ENCODE data around the gene NXF1.

The NXF1 gene

DNA sequence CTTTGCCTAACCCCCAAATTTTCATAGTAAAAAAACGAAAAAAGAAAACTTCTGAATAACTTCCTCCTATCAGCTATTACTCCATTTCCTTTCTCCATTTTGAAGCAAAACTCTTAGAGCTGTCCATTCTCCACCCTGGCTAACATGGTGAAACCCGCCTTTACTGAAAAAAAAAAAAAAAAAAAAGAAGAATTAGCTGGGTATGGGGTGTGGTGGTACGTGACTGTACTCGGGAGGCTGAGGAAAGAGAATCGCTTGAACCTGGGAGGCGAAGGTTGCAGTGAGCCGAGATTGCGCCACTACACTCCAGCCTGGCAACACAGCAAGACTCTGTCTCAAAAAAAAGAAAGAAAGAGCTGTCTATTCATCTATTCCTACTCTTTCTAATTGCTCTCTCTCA is 11.3 kb upstream of the NXF1 start:
- Mint-ChIP-seq H3K27ac (no peak overlapping the region), H3K4me1 (peaks cover 2% of the 10 kb centered on the region), H3K36me3 (peaks cover 19% of the 10 kb centered on the region), H3K4me3 (no peak overlapping the region), H3K27me3 (no peaks in the 10 kb centered on the region), H3K9me3 (no peaks in the 10 kb centered on the region)
- DNase-seq: no peak
- CTCF ChIA-PET: interaction anchor here (1.4 kb wide), 1 partner anchor 30 kb away, joined by 3 read pairs; no protein-coding TSS in a partner anchor

DNA sequence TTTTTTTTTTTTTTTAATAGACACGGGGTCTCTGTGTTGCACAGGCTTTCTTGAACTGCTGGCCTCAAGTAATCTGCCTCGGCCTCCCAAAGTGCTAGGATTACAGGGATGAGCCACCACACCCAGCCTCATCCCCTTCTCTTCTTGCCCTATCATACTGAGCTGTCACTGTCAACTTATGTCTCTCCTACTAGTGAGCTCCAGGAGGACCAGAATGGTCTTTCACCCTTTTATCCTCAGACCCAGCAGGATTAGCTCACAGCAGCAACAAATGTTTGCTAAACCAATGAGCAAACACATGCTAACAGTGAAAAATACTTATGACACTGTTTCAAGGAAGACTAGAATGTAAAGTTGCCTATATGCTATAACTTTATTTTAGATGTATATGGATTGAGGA is 6.4 kb upstream of the NXF1 start:
- peaks cover 10% of the 10 kb centered on the region for H3K36me3 Mint-ChIP-seq
- no peak for DNase-seq
- no peaks in the 10 kb centered on the region for H3K27me3 Mint-ChIP-seq
- H3K4me3 Mint-ChIP-seq: no peak overlapping the region
- H3K27ac Mint-ChIP-seq: no peak overlapping the region
- H3K4me1 Mint-ChIP-seq: peaks cover 1% of the 10 kb centered on the region
- CTCF ChIA-PET: interaction anchor here (0.7 to 1.1 kb wide), 2 partner anchors 24 to 387 kb away, joined by 3 read pairs; partner anchors contain the start of gene TMEM179B
- no peaks in the 10 kb centered on the region for H3K9me3 Mint-ChIP-seq

DNA sequence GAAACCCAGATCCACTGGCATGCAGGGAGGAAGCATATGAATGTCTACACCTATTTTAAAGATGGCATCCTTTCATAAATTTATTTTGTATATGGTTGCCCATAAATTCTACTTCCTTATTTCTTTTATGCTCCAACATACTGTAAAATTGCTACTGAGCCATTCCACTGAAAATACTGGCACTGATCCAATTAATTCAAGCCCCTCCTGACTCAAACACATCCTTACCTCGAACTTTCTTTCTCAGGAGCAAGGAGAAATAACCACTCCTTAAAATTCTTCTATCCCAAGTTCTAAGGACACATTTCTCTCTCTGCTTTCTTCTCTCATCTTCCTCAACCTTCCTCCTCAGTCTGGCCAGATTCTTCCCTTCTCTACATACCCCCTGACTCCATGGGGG is 5.5 kb upstream of the NXF1 start:
- H3K36me3 Mint-ChIP-seq: peaks cover 4% of the 10 kb centered on the region
- no peak for DNase-seq
- peaks cover 10% of the 10 kb centered on the region for H3K4me1 Mint-ChIP-seq
- no peaks in the 10 kb centered on the region for H3K9me3 Mint-ChIP-seq
- CTCF ChIA-PET: no interaction called here
- no peak overlapping the region for H3K4me3 Mint-ChIP-seq
- H3K27me3 Mint-ChIP-seq: no peaks in the 10 kb centered on the region
- no peak overlapping the region for H3K27ac Mint-ChIP-seq

DNA sequence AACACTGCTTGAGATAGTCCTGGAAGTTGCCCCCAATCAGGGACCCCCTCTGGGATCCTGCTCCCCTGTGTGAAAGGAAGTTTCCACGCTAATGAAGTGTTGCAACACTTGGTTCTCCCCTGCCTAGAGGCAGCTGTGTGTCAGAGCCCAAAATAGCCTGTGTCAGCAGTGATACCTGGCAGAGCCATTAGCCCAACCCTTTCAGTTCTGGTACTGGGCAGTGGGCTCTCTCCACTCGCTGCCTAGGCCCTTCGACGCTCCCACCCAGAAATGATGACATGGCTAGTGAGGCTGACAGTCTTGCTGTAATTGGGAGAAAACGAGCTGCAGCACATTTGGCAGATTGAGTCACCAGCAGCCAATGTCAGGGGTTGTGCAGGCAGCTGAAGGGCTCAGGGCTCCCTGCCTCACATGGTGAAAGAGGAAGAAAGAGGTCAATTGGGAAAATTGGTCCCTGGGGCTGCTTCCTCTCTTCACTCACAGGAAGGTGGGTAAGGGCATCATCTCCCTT is 1.4 kb upstream of the NXF1 start:
- H3K4me3 Mint-ChIP-seq: peak overlapping the region; percentile 97

DNA sequence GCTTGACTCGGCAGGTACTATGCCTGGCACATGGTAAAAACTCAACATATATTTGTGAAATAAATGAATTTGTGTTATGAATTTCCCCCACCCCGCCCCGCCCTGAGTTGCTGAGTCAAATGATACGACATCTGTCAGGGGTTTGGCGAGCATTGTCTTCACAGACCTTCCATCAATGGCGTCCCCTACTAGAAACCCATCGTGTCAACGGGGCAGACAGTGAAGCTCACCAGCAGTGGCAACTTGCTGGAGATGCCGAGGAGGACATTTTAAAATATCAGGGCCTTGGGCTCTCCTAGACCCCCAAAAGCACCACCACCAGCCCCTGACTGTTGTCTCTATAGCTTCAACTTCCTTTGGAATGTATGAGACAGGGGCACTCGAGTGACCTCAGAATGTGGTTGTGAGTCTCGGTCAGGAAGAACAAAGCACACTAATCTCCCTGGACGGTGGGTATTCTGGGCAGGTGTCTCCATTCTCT is 761 bp upstream of the NXF1 start:
- Mint-ChIP-seq H3K36me3 (peaks cover 34% of the 10 kb centered on the region), H3K27ac (peak overlapping the region; percentile 97), H3K4me3 (peak overlapping the region; percentile 97), H3K4me1 (peaks cover 34% of the 10 kb centered on the region), H3K27me3 (peaks cover 4% of the 10 kb centered on the region), H3K9me3 (no peaks in the 10 kb centered on the region)
- CTCF ChIA-PET: interaction anchor here (1.1 to 3.9 kb wide), 4 partner anchors 13 to 57 kb away, joined by 3 to 15 read pairs (median 4); no protein-coding TSS in a partner anchor
- DNase-seq: no peak

More for the DNA sequence above, 1.4 kb upstream of the NXF1 start:
- CTCF ChIA-PET: interaction anchor here (1.1 to 3.9 kb wide), 4 partner anchors 13 to 57 kb away, joined by 3 to 15 read pairs (median 4); no protein-coding TSS in a partner anchor
- Mint-ChIP-seq H3K9me3 (no peaks in the 10 kb centered on the region), H3K27ac (peak overlapping the region; percentile 97), H3K4me1 (peaks cover 32% of the 10 kb centered on the region), H3K36me3 (peaks cover 28% of the 10 kb centered on the region), H3K27me3 (peaks cover 4% of the 10 kb centered on the region)
- no peak for DNase-seq

DNA sequence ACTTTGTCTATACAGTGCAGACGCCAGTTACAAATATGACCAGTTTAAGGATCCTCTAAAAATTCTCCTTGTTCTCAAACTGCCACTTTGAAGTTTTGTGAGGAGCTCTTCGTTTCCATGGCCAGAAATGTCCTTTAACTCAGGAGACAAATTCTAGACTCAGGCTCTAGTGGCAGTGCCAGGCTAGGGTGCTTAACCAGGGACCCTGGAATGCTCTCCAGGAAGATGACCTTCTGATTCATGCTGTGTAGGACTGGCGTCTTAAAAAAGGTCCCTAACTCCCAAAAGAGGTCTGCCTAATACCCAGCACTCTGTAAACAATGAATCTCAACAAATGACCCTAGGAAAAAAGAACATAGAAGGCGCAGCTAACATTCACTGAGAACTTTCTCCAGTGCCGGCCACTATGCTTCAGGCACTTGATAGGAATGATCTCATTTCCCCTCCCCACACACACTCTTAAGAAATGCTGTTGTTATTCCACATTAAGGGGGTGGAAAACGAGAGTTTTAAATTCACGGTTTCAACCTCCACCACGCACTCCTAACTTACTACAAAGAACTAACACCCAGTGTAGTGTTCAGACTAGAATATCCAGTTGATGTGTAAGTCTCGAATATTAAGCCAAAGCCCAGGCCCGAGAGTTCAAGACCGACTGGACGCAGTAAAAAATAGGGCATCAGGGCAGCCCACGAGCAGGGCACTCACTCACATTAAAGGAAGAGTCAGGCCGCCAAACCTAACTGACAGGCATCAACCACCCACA is 747 bp downstream of the NXF1 start:
- peak overlapping the region; percentile 97 for H3K27ac Mint-ChIP-seq
- peaks cover 46% of the 10 kb centered on the region for H3K36me3 Mint-ChIP-seq
- peaks cover 34% of the 10 kb centered on the region for H3K4me1 Mint-ChIP-seq
- CTCF ChIA-PET: interaction anchor here (1.2 to 1.5 kb wide), 2 partner anchors 10 to 18 kb away, joined by 4 to 6 read pairs; partner anchors contain the start of gene TMEM179B
- no peak for DNase-seq
- H3K4me3 Mint-ChIP-seq: peak overlapping the region; percentile 97
- peaks cover 4% of the 10 kb centered on the region for H3K27me3 Mint-ChIP-seq
- no peaks in the 10 kb centered on the region for H3K9me3 Mint-ChIP-seq

DNA sequence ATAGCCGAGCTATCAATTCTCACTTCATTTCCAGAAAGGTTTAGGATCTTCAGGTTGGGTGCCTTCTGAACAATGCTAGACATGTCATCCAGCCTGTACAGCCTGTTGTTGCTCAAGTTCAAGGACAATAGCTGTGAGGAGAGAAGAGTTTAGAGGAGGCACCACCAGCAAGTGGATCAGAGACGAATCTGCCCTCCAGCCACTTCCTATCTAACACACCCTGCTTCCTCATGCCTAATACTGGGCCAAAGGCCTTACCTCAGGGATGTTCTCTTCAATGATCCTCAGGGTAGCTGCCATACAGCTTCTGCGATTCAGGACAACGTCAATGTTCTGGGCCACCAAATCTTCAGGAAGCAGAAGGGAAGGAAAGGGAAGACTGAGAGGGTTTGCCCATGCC is 4.2 kb downstream of the NXF1 start:
- Mint-ChIP-seq H3K27ac (no peak overlapping the region), H3K27me3 (peaks cover 4% of the 10 kb centered on the region), H3K4me1 (peaks cover 27% of the 10 kb centered on the region), H3K36me3 (peaks cover 63% of the 10 kb centered on the region), H3K4me3 (no peak overlapping the region), H3K9me3 (no peaks in the 10 kb centered on the region)
- CTCF ChIA-PET: interaction anchor here (0.7 to 2.5 kb wide), 3 partner anchors 14 to 62 kb away, joined by 3 to 10 read pairs (median 4); partner anchors contain the start of gene TMEM179B
- no peak for DNase-seq

DNA sequence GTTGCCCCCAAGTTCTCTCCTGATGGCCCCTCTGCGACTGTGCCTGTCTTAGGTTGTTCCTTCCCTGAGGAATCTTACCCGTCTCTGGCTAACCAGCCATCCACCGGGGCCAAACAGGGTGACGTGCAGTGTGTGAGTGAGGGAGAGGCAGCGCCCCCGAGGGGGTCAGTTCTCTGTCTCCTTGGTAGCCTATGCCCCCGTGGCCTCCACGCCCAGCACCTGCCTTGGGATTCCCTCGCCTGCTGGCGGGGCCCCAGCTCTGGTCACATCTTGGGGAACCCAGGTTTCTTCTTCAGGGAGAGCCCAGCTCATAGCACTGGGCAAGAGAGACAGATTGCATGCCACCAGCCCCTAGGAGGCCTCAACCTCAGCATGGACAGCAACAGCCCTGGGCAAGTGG is 5.8 kb downstream of the NXF1 start:
- H3K9me3 Mint-ChIP-seq: no peaks in the 10 kb centered on the region
- no peak for DNase-seq
- peaks cover 15% of the 10 kb centered on the region for H3K4me1 Mint-ChIP-seq
- H3K27me3 Mint-ChIP-seq: no peaks in the 10 kb centered on the region
- H3K36me3 Mint-ChIP-seq: peaks cover 74% of the 10 kb centered on the region
- H3K27ac Mint-ChIP-seq: peak overlapping the region; percentile 24
- CTCF ChIA-PET: interaction anchor here (2.5 kb wide), 1 partner anchor 13 kb away, joined by 10 read pairs; the partner anchor contains the start of gene TMEM179B
- no peak overlapping the region for H3K4me3 Mint-ChIP-seq

DNA sequence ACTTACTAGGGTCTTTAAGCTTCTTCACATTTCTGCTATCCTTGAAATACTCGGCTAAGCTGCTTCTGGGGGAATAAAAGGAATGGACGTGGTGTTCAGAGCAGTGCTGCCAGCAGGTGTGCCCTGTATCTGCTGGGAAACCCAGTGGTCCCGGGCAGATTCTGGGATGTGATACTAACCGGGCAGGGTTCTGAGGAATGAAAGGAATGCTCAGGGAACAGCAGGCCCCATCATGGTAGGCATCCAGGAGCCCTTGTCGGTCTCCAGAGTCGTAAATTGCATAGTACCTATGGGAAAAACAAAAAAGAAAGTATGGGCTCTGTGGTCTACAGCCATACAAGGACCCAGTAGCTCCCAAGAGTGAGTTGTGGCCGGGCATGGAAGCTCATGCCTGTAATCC is 9.0 kb downstream of the NXF1 start:
- Mint-ChIP-seq H3K9me3 (no peaks in the 10 kb centered on the region), H3K27ac (no peak overlapping the region), H3K4me1 (peaks cover 12% of the 10 kb centered on the region), H3K27me3 (no peaks in the 10 kb centered on the region), H3K4me3 (no peak overlapping the region), H3K36me3 (peaks cover 73% of the 10 kb centered on the region)
- CTCF ChIA-PET: no interaction called here
- DNase-seq: no peak

DNA sequence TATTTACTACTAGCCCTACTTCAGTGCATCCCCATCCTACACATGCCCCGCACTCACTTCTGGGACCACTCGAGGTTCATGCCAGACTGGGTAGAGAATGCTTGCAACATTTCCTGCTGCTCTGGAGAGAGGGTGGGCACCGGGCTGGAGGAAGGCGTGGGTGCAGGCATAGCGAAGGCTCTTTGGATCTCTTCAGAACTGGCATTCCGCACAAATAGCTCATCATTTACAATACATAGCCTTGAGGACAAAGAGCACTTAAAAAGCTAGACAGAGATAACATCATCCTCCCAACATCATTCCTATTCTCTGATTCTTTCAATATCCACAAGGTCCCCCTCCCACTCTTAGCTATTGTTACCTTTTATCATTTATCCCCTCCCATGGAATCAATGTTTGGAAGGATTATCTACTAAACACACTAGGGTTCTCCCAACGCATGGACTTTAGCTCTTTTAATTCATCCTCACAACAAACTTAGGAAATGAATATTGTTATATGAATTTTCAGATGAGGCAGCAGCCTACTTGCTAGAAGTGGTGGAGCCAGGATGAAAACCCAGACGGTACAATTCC is 11.0 kb downstream of the NXF1 start:
- CTCF ChIA-PET: interaction anchor here (0.7 to 1.4 kb wide), 4 partner anchors 9 to 34 kb away, joined by 3 to 6 read pairs (median 4); partner anchors contain the start of gene NXF1
- H3K4me3 Mint-ChIP-seq: no peak overlapping the region
- DNase-seq: no peak
- H3K36me3 Mint-ChIP-seq: peaks cover 75% of the 10 kb centered on the region
- H3K27me3 Mint-ChIP-seq: no peaks in the 10 kb centered on the region
- H3K27ac Mint-ChIP-seq: no peak overlapping the region
- H3K9me3 Mint-ChIP-seq: no peaks in the 10 kb centered on the region
- peaks cover 29% of the 10 kb centered on the region for H3K4me1 Mint-ChIP-seq

DNA sequence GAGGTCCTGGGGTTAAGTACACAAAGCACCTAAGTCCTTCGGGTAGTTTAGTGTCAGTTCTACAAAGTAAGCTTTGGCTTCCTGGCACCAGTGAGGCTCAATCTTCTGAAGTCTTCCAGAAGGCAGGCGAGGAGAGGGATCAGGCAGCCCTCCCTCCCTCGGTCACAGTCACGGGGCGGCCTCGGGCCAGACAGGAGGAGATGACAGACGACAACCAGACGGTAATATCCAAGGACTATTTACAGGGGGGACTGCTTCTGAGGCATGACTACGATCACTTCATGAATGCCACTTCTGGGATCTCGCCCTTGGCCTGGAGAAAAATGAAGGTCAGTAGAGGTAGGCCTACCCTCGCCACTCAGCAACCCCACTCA is 13.1 kb downstream of the NXF1 start:
- H3K4me1 Mint-ChIP-seq: peaks cover 47% of the 10 kb centered on the region
- DNase-seq: peak; percentile 48
- no peaks in the 10 kb centered on the region for H3K27me3 Mint-ChIP-seq
- H3K4me3 Mint-ChIP-seq: peak overlapping the region; percentile 89
- no peaks in the 10 kb centered on the region for H3K9me3 Mint-ChIP-seq
- H3K27ac Mint-ChIP-seq: peak overlapping the region; percentile 98
- H3K36me3 Mint-ChIP-seq: peaks cover 70% of the 10 kb centered on the region
- CTCF ChIA-PET: no interaction called here

DNA sequence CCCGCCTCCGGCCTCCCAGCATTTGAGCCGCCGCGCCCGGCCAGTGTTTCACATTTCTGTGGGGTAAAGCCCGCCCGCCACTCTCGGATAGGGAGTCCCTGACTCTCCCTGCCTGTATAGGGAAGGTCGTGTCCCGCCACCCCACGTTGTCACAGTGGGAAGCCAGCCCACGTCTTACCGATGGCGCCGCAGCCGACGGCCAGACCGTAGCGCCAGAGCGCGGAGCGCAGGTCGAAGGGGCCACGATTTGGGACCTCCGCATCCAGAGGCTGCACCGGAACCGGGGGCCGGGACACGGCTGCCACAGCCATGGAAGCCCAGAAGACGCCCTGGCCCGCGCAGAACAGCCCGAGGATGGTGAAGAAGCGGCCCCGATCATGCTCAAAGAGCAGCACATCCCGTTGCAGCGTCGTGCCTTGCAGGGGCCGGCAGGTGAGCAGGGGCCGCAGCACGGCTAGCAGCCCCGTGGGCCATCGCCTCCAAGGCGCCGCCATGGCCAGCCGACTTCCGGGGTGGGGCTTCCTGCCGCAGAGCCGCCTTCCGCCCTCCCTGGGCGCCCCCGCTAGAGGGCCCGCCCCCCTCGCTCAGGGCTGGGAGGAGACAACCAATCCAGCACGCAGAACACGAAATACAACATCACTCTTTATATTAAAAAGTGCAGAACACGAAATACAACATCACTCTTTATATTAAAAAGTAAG is 13.6 kb downstream of the NXF1 start, which contains the start of gene TMEM223:
TMEM223 (minus strand) TSS at position 506 of the 701 bp plus-strand sequence; CDS start at position 494, 12 bp downstream.
- H3K9me3 Mint-ChIP-seq: no peaks in the 10 kb centered on the region
- peaks cover 47% of the 10 kb centered on the region for H3K4me1 Mint-ChIP-seq
- peak within 1 kb of the TSS; percentile 89 for H3K4me3 Mint-ChIP-seq
- DNase-seq: peak; percentile 95
- peaks cover 70% of the 10 kb centered on the region for H3K36me3 Mint-ChIP-seq
- H3K27me3 Mint-ChIP-seq: no peaks in the 10 kb centered on the region
- peak within 1 kb of the TSS; percentile 98 for H3K27ac Mint-ChIP-seq
- CTCF ChIA-PET: interaction anchor here (1.0 to 1.2 kb wide), 2 partner anchors 73 to 112 kb away, joined by 3 read pairs; no protein-coding TSS in a partner anchor

DNA sequence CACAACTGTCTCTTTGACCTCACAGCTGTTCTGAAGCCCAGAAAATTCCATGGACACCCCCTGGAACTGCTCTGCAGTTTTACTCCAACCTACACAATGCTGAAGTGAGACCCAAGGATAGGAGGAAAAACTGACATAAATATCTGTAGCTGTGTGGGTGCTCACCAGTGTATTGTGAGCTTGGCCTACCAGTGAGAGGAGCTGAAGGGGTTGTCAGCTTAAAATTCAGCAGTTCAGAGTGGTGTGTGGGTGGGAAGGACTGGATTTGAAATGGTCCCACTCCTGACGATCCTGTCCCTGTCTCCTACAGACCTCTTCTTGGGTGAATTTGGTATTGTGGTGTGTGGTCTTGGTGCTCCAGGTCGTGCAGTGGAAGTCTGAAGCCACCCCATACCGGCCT is 15.7 kb downstream of the NXF1 start:
- Mint-ChIP-seq H3K4me3 (peak overlapping the region; percentile 96), H3K27me3 (no peaks in the 10 kb centered on the region), H3K9me3 (no peaks in the 10 kb centered on the region), H3K27ac (peak overlapping the region; percentile 98), H3K4me1 (peaks cover 56% of the 10 kb centered on the region), H3K36me3 (peaks cover 56% of the 10 kb centered on the region)
- no peak for DNase-seq
- CTCF ChIA-PET: interaction anchor here (0.8 to 4.2 kb wide), 3 partner anchors 16 to 92 kb away, joined by 3 to 32 read pairs (median 4); partner anchors contain the start of genes NXF1, SLC3A2 and ZBTB3

All from activated naive CD4-positive, alpha-beta T cell treated with anti-CD3 and anti-CD28 coated beads, Interleukin-2, amount 10 ng/mL, durations not matched to agents 7 days and 5 days (primary cell).